RWPE2 (cell line): ENCODE measurements around the gene NDUFS6.
A peak's percentile ranks its signal among the peaks of the same experiment; 100 is the strongest.

Source experiments
- ATAC-seq: fragments of 200-7000 bp; cut with Tn5 transposase; 3 replicates; pipeline ENCODE4 v1.9.1; 2021; ENCODE audit warnings: low read depth
- DNase-seq: peaks from one replicate; pipeline ENCODE4 v3.0.0-alpha.2; 2020; ENCODE audit warnings: low spot score
- H3K27ac ChIP-seq: fragments of 450-650 bp; 2 replicates; pipeline ENCODE4 v1.5.1; 2017; ENCODE audit warnings: mild to moderate bottlenecking; ENCODE audit not compliant: poor library complexity, severe bottlenecking
- H3K27me3 ChIP-seq: fragments of 250-450 bp; sonication (Bioruptor Pico); 2 replicates; pipeline ENCODE4 v1.5.1; 2021; ENCODE audit warnings: mild to moderate bottlenecking, moderate library complexity; ENCODE audit not compliant: insufficient read depth, poor library complexity, severe bottlenecking
- H3K36me3 ChIP-seq: fragments of 250-450 bp; sonication (Bioruptor Pico); 2 replicates; pipeline ENCODE4 v1.5.1; 2020; ENCODE audit warnings: low read depth, mild to moderate bottlenecking, moderate library complexity
- H3K4me1 ChIP-seq: fragments of 250-450 bp; sonication (Bioruptor Pico); 2 replicates; pipeline ENCODE4 v1.5.1; 2021; ENCODE audit warnings: mild to moderate bottlenecking, moderate library complexity; ENCODE audit not compliant: insufficient read depth, poor library complexity, severe bottlenecking
- H3K4me3 ChIP-seq: fragments of 250-450 bp; sonication (Bioruptor Pico); 2 replicates; pipeline ENCODE4 v1.5.1; 2021; ENCODE audit warnings: mild to moderate bottlenecking, moderate library complexity; ENCODE audit not compliant: severe bottlenecking
- H3K9me3 ChIP-seq: fragments of 250-450 bp; sonication (Bioruptor Pico); 2 replicates; pipeline ENCODE4 v1.5.1; 2021; ENCODE audit warnings: mild to moderate bottlenecking, moderate library complexity; ENCODE audit not compliant: severe bottlenecking
- CTCF ChIP-seq: fragments of 450-650 bp; IDR thresholded peaks from one replicate; pipeline ENCODE4 v1.5.1; 2017; ENCODE audit warnings: mild to moderate bottlenecking, moderate library complexity; ENCODE audit not compliant: poor library complexity, severe bottlenecking

Gene NDUFS6

GRCh38 chr5:1764606-1764960, 36.6 kb upstream of the NDUFS6 start:
- no peak overlapping the region for H3K27ac ChIP-seq
- no peak overlapping the region for H3K4me3 ChIP-seq
- no peaks in the 10 kb centered on the region for H3K4me1 ChIP-seq
- H3K36me3 ChIP-seq: no peaks in the 10 kb centered on the region
- peaks cover 19% of the 10 kb centered on the region for H3K27me3 ChIP-seq
- ATAC-seq (no peak), DNase-seq (peak; percentile 61)
- no peak for TF ChIP-seq CTCF
- H3K9me3 ChIP-seq: no peaks in the 10 kb centered on the region

DNA sequence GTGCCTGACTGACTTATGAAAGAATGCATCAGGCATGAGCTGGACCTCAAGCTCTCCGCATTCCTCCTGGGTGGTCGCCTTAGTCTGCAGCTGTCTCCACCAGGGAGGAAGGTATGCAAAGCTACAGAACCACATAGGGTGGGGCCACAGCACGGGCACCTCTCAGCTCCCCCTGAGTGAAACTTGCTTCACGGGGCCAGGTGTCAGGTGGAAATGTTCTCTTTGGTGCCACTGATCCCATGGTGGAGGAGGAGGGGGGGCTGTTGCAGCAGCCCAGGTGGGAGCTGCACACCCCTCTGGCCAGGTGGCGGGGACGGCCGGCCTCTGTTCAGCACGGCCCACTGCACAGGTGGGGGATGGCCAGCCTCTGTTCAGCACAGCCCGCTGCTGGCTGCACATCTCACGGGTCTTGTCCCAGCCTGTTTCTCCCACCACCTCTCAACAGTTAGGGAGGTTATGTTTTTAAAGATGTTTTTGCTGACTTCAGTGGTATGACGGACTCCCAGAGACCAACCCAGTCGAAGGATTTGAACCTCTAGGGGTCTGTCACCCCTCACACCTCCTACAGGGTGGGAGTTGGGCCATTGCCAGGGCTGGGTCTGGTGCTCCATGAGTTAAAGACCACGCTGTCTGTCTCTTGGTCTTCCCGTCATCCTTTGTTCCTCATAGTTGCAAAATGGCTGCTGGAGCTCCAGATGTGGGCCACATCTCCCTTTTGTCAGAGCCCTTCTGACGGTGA, 35.9 kb upstream of the NDUFS6 start:
- H3K27me3 ChIP-seq: peaks cover 19% of the 10 kb centered on the region
- no peaks in the 10 kb centered on the region for H3K4me1 ChIP-seq
- H3K9me3 ChIP-seq: no peaks in the 10 kb centered on the region
- no peak for TF ChIP-seq CTCF
- H3K36me3 ChIP-seq: no peaks in the 10 kb centered on the region
- DNase-seq: peak; percentile 51
- no peak overlapping the region for H3K4me3 ChIP-seq
- ATAC-seq: no peak
- H3K27ac ChIP-seq: no peak overlapping the region

DNA sequence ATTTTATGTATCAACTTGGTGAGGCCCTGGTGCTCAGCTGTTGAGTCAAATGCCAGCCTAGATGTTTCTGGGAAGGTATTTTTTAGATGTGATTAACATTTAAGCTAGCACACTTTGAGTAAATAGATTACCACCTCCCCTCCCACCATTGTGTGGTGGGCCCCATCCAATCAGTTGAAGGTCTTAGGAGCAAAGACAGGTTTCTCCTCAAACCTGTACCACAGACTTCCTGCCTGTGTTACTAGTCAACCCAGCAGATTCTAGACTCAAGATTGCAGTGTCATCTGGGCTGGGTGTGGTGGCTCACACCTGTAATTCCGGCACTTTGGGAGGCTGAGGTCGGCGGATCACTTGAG, 35.3 kb upstream of the NDUFS6 start:
- no peak for TF ChIP-seq CTCF
- DNase-seq (no peak), ATAC-seq (no peak)
- no peaks in the 10 kb centered on the region for H3K4me1 ChIP-seq
- no peak overlapping the region for H3K27ac ChIP-seq
- H3K36me3 ChIP-seq: no peaks in the 10 kb centered on the region
- no peak overlapping the region for H3K4me3 ChIP-seq
- no peaks in the 10 kb centered on the region for H3K9me3 ChIP-seq
- peaks cover 19% of the 10 kb centered on the region for H3K27me3 ChIP-seq

DNA sequence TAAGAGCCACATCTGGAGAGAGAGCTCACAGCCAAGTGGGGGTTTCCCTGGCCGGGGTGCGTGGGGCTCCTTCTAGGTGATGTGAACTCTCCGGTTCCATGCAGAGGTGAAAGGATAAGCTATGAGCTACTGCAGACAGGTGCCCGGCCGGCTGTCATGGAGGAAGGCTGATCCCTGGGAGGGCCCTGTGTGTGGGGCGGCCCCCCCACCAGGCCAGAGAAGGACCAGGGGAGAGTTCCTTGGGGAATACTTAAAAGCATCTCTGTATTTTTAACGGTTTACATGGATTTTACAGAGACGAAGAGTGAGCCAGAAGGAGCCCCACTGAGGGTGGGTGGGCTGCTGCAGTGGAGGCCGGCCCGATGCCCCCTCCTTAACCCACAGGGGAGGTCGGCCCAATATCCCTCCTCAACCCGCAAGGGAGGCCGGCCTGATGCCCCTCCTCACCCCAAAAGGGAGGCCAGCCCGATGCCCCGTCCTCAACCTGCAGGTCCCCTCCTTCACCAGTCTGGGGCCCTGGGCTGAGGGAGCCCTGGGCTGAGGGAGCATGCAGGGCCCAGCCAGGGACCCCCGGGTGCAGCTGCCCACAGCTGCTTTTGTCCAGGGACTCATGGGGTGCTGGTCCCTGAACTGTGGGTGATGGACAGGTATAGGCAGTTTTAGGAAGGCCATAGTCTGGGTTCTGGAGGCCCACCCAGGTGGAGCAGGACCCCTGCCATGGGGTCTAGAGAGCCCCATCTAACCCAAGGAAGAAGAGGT, 33.5 kb upstream of the NDUFS6 start:
- Histone ChIP-seq H3K4me1 (no peaks in the 10 kb centered on the region), H3K9me3 (no peaks in the 10 kb centered on the region), H3K27ac (no peak overlapping the region), H3K27me3 (peaks cover 19% of the 10 kb centered on the region), H3K36me3 (no peaks in the 10 kb centered on the region), H3K4me3 (no peak overlapping the region)
- no peak for TF ChIP-seq CTCF
- DNase-seq (peak; percentile 62), ATAC-seq (no peak)
